Nephron (organoid): ENCODE measurements around the gene PCDHGA1.

ENCODE experiments used
- H3K27ac Mint-ChIP-seq, 3 experiments: 2 replicates each; pipeline ENCODE4 v1.8.0; 2020; ENCODE audit warnings: mixed read lengths in 3 of 3, mild to moderate bottlenecking in 2 of 3, moderate library complexity in 1 of 3
- H3K27me3 Mint-ChIP-seq: 2 replicates; pipeline ENCODE4 v1.8.0; 2021; ENCODE audit warnings: low read depth, mild to moderate bottlenecking, moderate library complexity, mixed read lengths
- H3K36me3 Mint-ChIP-seq: 2 replicates; pipeline ENCODE4 v1.8.0; 2020; ENCODE audit warnings: low read depth, mixed read lengths
- H3K4me1 Mint-ChIP-seq: 2 replicates; pipeline ENCODE4 v1.8.0; 2020; ENCODE audit warnings: mixed read lengths
- H3K4me3 Mint-ChIP-seq, 3 experiments: 2 replicates each; pipeline ENCODE4 v1.8.0; 2020; ENCODE audit warnings: mild to moderate bottlenecking in 3 of 3, mixed read lengths in 3 of 3, moderate library complexity in 2 of 3
- H3K9me3 Mint-ChIP-seq: 2 replicates; pipeline ENCODE4 v1.8.0; 2020; ENCODE audit warnings: mixed read lengths
- CTCF ChIP-seq, 3 experiments: fragments of 200-600 bp; sonication (generic); IDR thresholded peaks; one replicate each; pipeline ENCODE4 v1.5.0; 2021; ENCODE audit warnings: antibody characterized with exemption in 3 of 3; ENCODE audit not compliant: unreplicated experiment in 3 of 3

PCDHGA1 gene

GRCh38 chr5:141479776-141480175 lies 149.5 kb downstream of the PCDHGA1 start:
- H3K4me1 Mint-ChIP-seq, result peaks cover 46% of the 10 kb centered on the region
- peaks cover 48% of the 10 kb centered on the region for H3K9me3 Mint-ChIP-seq
- no peak for TF ChIP-seq CTCF (IDR thresholded peaks at IDR 0.05; ENCODE audit: unreplicated experiment in 3 of 3)

GRCh38 chr5:141483902-141484301 lies 153.6 kb downstream of the PCDHGA1 start:
- Mint-ChIP-seq H3K27ac (peak overlapping the region; percentile 37 to 79 (median 75)), H3K27me3 (no peaks in the 10 kb centered on the region), H3K4me3 (peak overlapping the region; percentile 75 to 90 (median 86)), H3K4me1 (peaks cover 37% of the 10 kb centered on the region), H3K9me3 (peaks cover 39% of the 10 kb centered on the region), H3K36me3 (peaks cover 80% of the 10 kb centered on the region)
- TF ChIP-seq CTCF (IDR thresholded peaks at IDR 0.05; ENCODE audit: unreplicated experiment in 3 of 3), result no peak

More at GRCh38 chr5:141479776-141480175, 149.5 kb downstream of the PCDHGA1 start:
- peak overlapping the region in 2 of 3 experiments; percentile 25 to 68 for H3K4me3 Mint-ChIP-seq
- no peak overlapping the region for H3K27ac Mint-ChIP-seq
- H3K36me3 Mint-ChIP-seq, result peaks cover 80% of the 10 kb centered on the region
- no peaks in the 10 kb centered on the region for H3K27me3 Mint-ChIP-seq

- Mint-ChIP-seq H3K9me3 (peaks cover 42% of the 10 kb centered on the region), H3K36me3 (peaks cover 82% of the 10 kb centered on the region), H3K4me3 (peak overlapping the region; percentile 75 to 90 (median 86)), H3K4me1 (peaks cover 37% of the 10 kb centered on the region), H3K27ac (peak overlapping the region; percentile 37 to 79 (median 75)), H3K27me3 (no peaks in the 10 kb centered on the region)
- TF ChIP-seq CTCF (IDR thresholded peaks at IDR 0.05; ENCODE audit: unreplicated experiment in 3 of 3), result no peak
These were observed 154.0 kb downstream of the PCDHGA1 start for GRCh38 chr5:141484310-141484640.

- H3K36me3 Mint-ChIP-seq, result peaks cover 82% of the 10 kb centered on the region
- peaks cover 37% of the 10 kb centered on the region for H3K4me1 Mint-ChIP-seq
- peaks cover 40% of the 10 kb centered on the region for H3K9me3 Mint-ChIP-seq
- H3K27ac Mint-ChIP-seq, result peak within 1 kb of the TSS; percentile 37 to 79 (median 75)
- H3K4me3 Mint-ChIP-seq, result peak within 1 kb of the TSS; percentile 75 to 90 (median 86)
- TF ChIP-seq CTCF (IDR thresholded peaks at IDR 0.05; ENCODE audit: unreplicated experiment in 3 of 3), result no peak
- no peaks in the 10 kb centered on the region for H3K27me3 Mint-ChIP-seq
These were observed 154.5 kb downstream of the PCDHGA1 start, which contains the start of gene PCDHGC4 for GRCh38 chr5:141484641-141485311. Gene PCDHGC4 (plus strand): TSS chr5:141485030. CDS start chr5:141485174, 144 bp downstream.

GRCh38 chr5:141485321-141486055 lies 155.2 kb downstream of the PCDHGA1 start:
- no peaks in the 10 kb centered on the region for H3K27me3 Mint-ChIP-seq
- H3K4me1 Mint-ChIP-seq, result peaks cover 37% of the 10 kb centered on the region
- peaks cover 44% of the 10 kb centered on the region for H3K9me3 Mint-ChIP-seq
- H3K27ac Mint-ChIP-seq, result peak overlapping the region; percentile 37 to 79 (median 75)
- peak overlapping the region; percentile 75 to 90 (median 86) for H3K4me3 Mint-ChIP-seq
- no peak for TF ChIP-seq CTCF (IDR thresholded peaks at IDR 0.05; ENCODE audit: unreplicated experiment in 3 of 3)
- peaks cover 82% of the 10 kb centered on the region for H3K36me3 Mint-ChIP-seq
